HG03439 (cell line): ENCODE measurements around the gene EBF3.

Experiments
- ATAC-seq: cut with Tn5 transposase; IDR thresholded peaks from one replicate; pipeline ENCODE4 v1.9.1; 2021; ENCODE audit warnings: mild to moderate bottlenecking, moderate library complexity; ENCODE audit not compliant: unreplicated experiment

EBF3 gene

GRCh38 chr10:129877773-129878371 lies 86.2 kb downstream of the EBF3 start:
- no peak for ATAC-seq

- no peak for ATAC-seq
These were observed 87.2 kb downstream of the EBF3 start for GRCh38 chr10:129876838-129877237.

- ATAC-seq = no peak
These were observed 87.9 kb downstream of the EBF3 start for GRCh38 chr10:129875993-129876726.

- no peak for ATAC-seq
These were observed 90.7 kb downstream of the EBF3 start for GRCh38 chr10:129873351-129873750.

- no peak for ATAC-seq
These were observed 92.1 kb downstream of the EBF3 start for GRCh38 chr10:129871966-129872365.

- ATAC-seq = no peak
These were observed 93.0 kb downstream of the EBF3 start for GRCh38 chr10:129870961-129871621.

- ATAC-seq = no peak
These were observed 93.7 kb downstream of the EBF3 start for GRCh38 chr10:129870474-129870757.

- ATAC-seq = no peak
These were observed 94.2 kb downstream of the EBF3 start for GRCh38 chr10:129869596-129870473.

- ATAC-seq = no peak
These were observed 95.5 kb downstream of the EBF3 start for GRCh38 chr10:129868449-129869035.

GRCh38 chr10:129867631-129868179 lies 96.4 kb downstream of the EBF3 start:
- no peak for ATAC-seq

- no peak for ATAC-seq
These were observed 97.2 kb downstream of the EBF3 start for GRCh38 chr10:129866894-129867293.

GRCh38 chr10:129865960-129866359 lies 98.1 kb downstream of the EBF3 start:
- ATAC-seq = no peak

GRCh38 chr10:129865413-129865812 lies 98.7 kb downstream of the EBF3 start:
- ATAC-seq = no peak

GRCh38 chr10:129864601-129865126 lies 99.4 kb downstream of the EBF3 start:
- no peak for ATAC-seq

GRCh38 chr10:129864082-129864481 lies 100.0 kb downstream of the EBF3 start:
- ATAC-seq = no peak

GRCh38 chr10:129863201-129863663 lies 100.8 kb downstream of the EBF3 start:
- ATAC-seq = no peak

- ATAC-seq = no peak
These were observed 102.1 kb downstream of the EBF3 start for GRCh38 chr10:129861776-129862531.

- ATAC-seq = no peak
These were observed 103.7 kb downstream of the EBF3 start for GRCh38 chr10:129860396-129860795.

- no peak for ATAC-seq
These were observed 104.5 kb downstream of the EBF3 start for GRCh38 chr10:129859536-129859935.
